RWPE2 (cell line): Measurements from ENCODE around the gene SIK3.

Source experiments
- ATAC-seq: fragments of 200-7000 bp; cut with Tn5 transposase; 3 replicates; pipeline ENCODE4 v1.9.1; 2021; ENCODE audit warnings: low read depth
- DNase-seq: peaks from one replicate; pipeline ENCODE4 v3.0.0-alpha.2; 2020; ENCODE audit warnings: low spot score
- H3K27ac ChIP-seq: fragments of 450-650 bp; 2 replicates; pipeline ENCODE4 v1.5.1; 2017; ENCODE audit warnings: mild to moderate bottlenecking; ENCODE audit not compliant: poor library complexity, severe bottlenecking
- H3K27me3 ChIP-seq: fragments of 250-450 bp; sonication (Bioruptor Pico); 2 replicates; pipeline ENCODE4 v1.5.1; 2021; ENCODE audit warnings: mild to moderate bottlenecking, moderate library complexity; ENCODE audit not compliant: insufficient read depth, poor library complexity, severe bottlenecking
- H3K36me3 ChIP-seq: fragments of 250-450 bp; sonication (Bioruptor Pico); 2 replicates; pipeline ENCODE4 v1.5.1; 2020; ENCODE audit warnings: low read depth, mild to moderate bottlenecking, moderate library complexity
- H3K4me1 ChIP-seq: fragments of 250-450 bp; sonication (Bioruptor Pico); 2 replicates; pipeline ENCODE4 v1.5.1; 2021; ENCODE audit warnings: mild to moderate bottlenecking, moderate library complexity; ENCODE audit not compliant: insufficient read depth, poor library complexity, severe bottlenecking
- H3K4me3 ChIP-seq: fragments of 250-450 bp; sonication (Bioruptor Pico); 2 replicates; pipeline ENCODE4 v1.5.1; 2021; ENCODE audit warnings: mild to moderate bottlenecking, moderate library complexity; ENCODE audit not compliant: severe bottlenecking
- H3K9me3 ChIP-seq: fragments of 250-450 bp; sonication (Bioruptor Pico); 2 replicates; pipeline ENCODE4 v1.5.1; 2021; ENCODE audit warnings: mild to moderate bottlenecking, moderate library complexity; ENCODE audit not compliant: severe bottlenecking
- TF ChIP-seq, protein P1 (sequence below): fragments of 450-650 bp; IDR thresholded peaks from one replicate; pipeline ENCODE4 v1.5.1; 2017; ENCODE audit warnings: mild to moderate bottlenecking, moderate library complexity; ENCODE audit not compliant: poor library complexity, severe bottlenecking

SIK3 gene

DNA sequence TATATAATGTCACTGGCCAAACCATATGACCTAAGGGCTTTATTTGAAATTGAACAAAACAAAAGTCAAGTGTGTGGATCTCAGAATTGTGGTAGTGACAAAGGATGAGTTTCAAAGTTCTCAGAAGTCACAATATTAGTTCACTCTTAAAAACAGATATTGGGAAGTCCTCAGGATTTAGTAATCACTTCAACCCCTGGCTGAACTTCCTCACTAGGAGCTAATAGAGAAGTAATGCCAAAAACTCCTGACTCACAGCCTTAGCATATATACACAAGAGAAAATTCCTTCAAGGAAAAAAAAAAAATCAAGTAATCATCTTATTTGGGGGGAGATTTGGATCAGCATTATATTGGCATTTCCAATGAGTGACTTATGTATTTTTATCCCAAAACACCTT is 185.2 kb downstream of the SIK3 start:
- Histone ChIP-seq H3K4me3 (no peak overlapping the region), H3K9me3 (no peaks in the 10 kb centered on the region), H3K4me1 (peaks cover 4% of the 10 kb centered on the region), H3K27me3 (no peaks in the 10 kb centered on the region), H3K27ac (no peak overlapping the region), H3K36me3 (no peaks in the 10 kb centered on the region)
- TF ChIP-seq, protein P1, sequence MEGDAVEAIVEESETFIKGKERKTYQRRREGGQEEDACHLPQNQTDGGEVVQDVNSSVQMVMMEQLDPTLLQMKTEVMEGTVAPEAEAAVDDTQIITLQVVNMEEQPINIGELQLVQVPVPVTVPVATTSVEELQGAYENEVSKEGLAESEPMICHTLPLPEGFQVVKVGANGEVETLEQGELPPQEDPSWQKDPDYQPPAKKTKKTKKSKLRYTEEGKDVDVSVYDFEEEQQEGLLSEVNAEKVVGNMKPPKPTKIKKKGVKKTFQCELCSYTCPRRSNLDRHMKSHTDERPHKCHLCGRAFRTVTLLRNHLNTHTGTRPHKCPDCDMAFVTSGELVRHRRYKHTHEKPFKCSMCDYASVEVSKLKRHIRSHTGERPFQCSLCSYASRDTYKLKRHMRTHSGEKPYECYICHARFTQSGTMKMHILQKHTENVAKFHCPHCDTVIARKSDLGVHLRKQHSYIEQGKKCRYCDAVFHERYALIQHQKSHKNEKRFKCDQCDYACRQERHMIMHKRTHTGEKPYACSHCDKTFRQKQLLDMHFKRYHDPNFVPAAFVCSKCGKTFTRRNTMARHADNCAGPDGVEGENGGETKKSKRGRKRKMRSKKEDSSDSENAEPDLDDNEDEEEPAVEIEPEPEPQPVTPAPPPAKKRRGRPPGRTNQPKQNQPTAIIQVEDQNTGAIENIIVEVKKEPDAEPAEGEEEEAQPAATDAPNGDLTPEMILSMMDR, result no peak
- no peak for DNase-seq
- ATAC-seq, result peak; percentile 71

DNA sequence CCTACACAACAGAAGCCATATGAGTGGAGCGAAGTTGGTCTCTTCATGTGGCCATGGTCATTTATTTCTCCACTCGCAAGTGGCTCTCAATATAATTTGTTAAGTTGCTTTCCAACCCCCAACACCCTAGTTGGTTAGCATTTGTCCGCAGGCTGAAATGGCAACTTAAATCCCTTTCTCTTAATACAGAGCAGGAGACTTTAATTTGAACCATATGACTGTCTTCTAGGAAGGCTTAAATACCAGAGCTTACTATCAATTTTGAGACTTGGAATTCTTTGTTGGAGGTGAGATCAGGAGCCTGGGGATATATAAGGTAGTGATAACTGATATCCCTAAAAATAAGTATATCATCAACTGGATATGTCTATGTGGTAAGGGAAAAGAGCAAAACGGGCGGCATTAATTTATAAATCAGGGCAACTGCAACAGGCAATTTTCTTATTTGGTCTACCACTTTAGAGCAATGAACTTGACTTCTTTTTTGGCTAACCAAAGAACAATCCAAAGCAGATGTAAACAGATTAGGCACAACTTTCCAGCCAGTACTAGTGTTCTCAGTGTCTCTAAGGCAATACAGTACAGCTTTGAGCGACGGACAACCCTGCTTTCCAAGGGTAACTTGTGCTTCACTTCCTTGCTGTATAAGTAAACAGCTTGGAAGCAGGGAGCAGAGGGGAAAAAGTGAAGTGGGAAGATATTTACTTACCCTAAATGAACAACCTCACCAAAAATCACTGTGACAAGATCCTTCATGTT is 186.1 kb downstream of the SIK3 start:
- no peak overlapping the region for H3K27ac ChIP-seq
- H3K4me3 ChIP-seq, result no peak overlapping the region
- no peak for DNase-seq
- peaks cover 4% of the 10 kb centered on the region for H3K4me1 ChIP-seq
- H3K36me3 ChIP-seq, result no peaks in the 10 kb centered on the region
- TF ChIP-seq, protein P1, result no peak
- ATAC-seq, result no peak
- no peaks in the 10 kb centered on the region for H3K9me3 ChIP-seq
- H3K27me3 ChIP-seq, result no peaks in the 10 kb centered on the region

DNA sequence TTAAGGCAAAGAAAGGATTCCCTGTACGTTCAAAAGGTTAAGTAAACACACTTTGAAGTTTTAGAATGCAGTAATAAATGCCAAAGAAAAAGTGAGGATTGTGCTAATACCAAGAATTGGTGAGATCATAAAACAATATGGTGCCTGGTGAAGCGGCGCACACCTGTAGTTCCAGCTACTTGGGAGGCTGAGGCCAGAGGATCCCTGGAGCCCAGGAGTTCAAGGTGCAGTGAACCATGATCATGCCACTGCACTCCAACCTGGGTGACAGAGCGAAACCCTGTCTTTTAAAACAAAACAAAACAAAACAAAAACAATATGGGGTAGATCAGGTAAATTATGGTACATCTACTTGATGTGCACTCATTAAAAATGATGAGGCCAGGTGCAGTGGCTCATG is 187.4 kb downstream of the SIK3 start:
- peaks cover 4% of the 10 kb centered on the region for H3K4me1 ChIP-seq
- no peak for DNase-seq
- H3K4me3 ChIP-seq, result no peak overlapping the region
- H3K9me3 ChIP-seq, result no peaks in the 10 kb centered on the region
- no peak for ATAC-seq
- TF ChIP-seq, protein P1, result no peak
- H3K27ac ChIP-seq, result no peak overlapping the region
- no peaks in the 10 kb centered on the region for H3K36me3 ChIP-seq
- H3K27me3 ChIP-seq, result no peaks in the 10 kb centered on the region

DNA sequence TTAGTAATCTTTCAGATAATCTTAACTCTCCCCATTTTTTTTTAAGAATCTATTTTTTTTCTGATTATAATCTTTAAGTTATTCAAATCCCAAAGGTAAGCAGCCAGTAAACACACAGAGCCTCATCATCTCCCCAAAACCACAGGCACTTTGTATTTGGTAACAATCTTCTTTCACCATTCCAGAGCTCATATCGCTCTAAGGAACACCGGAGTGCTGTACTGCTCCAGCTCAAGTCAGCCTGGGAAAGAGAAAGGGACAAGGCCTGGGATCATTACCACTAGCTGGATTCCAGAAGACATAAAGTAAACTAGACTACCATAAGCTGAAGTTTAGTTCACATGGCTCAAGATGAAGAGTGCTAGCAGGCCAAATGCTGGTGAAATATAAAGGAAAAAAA is 187.8 kb downstream of the SIK3 start:
- no peaks in the 10 kb centered on the region for H3K36me3 ChIP-seq
- no peak overlapping the region for H3K27ac ChIP-seq
- no peak overlapping the region for H3K4me3 ChIP-seq
- DNase-seq (no peak), ATAC-seq (no peak)
- no peaks in the 10 kb centered on the region for H3K9me3 ChIP-seq
- H3K27me3 ChIP-seq, result no peaks in the 10 kb centered on the region
- TF ChIP-seq, protein P1, result no peak
- H3K4me1 ChIP-seq, result peaks cover 4% of the 10 kb centered on the region

DNA sequence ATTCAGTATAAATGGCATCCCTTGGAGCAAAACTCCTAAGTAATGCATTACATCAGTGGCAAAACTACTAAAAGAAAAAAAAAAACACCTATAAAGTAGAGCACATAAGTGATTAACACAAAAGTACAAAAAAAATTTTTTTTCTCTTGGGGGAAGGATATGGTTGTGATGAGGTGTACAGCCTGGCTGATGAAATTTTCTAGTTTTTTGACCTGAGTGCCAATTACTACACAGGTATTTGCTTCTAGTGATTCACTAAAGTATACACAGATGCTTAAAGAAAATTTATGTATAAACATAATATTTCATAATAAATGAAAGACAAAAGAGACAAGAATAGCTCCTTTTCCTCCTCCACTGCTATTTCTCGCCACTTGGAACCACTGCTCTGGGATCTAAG is 189.0 kb downstream of the SIK3 start:
- H3K4me3 ChIP-seq, result no peak overlapping the region
- DNase-seq (no peak), ATAC-seq (peak; percentile 65; the same call in 2 of the 3 replicates)
- TF ChIP-seq, protein P1, result no peak
- H3K27ac ChIP-seq, result no peak overlapping the region
- peaks cover 4% of the 10 kb centered on the region for H3K4me1 ChIP-seq
- no peaks in the 10 kb centered on the region for H3K27me3 ChIP-seq
- H3K9me3 ChIP-seq, result no peaks in the 10 kb centered on the region
- no peaks in the 10 kb centered on the region for H3K36me3 ChIP-seq
